Testis (tissue), 2 donors: ENCODE results near the gene RERE.

Experiments
- POLR2A ChIP-seq: fragments of 450-650 bp; IDR thresholded peaks from one replicate; pipeline ENCODE4 v1.6.1; 2017; ENCODE audit warnings: antibody characterized with exemption, mild to moderate bottlenecking, moderate library complexity
- TF ChIP-seq, protein P1 (sequence below), 3 experiments: fragments of 450-650 bp in 2 of 3; fragments of 200-600 bp in 1 of 3; sonication (generic) in 1 of 3; IDR thresholded peaks; one replicate each; pipeline ENCODE4 v1.5.1; 2016 to 2019; ENCODE audit warnings: antibody characterized with exemption in 3 of 3, mild to moderate bottlenecking in 2 of 3, moderate library complexity in 1 of 3

DNA sequence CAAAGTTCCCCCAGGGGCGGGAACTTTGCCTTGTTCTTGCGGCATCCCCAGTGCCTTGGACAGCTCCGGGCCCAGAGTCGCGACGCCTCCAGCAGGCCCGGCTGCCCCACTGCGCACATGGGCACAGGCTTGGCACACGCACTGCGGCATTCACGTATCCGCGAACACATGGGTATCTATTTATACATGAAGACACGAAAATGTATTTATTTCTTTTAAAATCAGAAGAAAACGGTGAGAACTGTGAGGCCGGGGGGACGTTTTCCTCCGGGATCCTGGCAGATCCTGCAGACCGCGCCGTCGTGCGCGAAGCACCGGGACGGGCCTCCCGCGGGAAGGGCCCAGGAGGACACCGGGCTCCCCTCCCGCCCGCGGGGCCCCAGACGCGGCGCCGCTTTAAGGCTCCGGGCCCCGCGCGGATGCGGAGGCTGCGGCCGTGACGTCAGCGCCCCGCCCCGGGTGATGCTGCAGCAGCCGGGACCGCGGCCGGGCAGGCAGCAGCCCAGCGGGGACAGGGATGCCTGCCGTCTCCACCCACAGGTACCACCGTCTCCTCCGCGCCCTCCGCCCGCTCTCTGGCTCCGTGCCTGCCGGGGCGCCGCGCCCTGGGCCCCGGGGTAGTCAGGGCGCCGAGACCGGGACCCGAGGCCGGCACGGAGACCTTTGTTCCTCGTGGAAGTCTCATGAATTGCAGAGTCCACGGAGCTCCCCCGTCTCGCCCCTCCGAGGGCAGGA is 499.6 kb downstream of the RERE start, which contains the start of gene SLC45A1:
- TF ChIP-seq, protein P1, sequence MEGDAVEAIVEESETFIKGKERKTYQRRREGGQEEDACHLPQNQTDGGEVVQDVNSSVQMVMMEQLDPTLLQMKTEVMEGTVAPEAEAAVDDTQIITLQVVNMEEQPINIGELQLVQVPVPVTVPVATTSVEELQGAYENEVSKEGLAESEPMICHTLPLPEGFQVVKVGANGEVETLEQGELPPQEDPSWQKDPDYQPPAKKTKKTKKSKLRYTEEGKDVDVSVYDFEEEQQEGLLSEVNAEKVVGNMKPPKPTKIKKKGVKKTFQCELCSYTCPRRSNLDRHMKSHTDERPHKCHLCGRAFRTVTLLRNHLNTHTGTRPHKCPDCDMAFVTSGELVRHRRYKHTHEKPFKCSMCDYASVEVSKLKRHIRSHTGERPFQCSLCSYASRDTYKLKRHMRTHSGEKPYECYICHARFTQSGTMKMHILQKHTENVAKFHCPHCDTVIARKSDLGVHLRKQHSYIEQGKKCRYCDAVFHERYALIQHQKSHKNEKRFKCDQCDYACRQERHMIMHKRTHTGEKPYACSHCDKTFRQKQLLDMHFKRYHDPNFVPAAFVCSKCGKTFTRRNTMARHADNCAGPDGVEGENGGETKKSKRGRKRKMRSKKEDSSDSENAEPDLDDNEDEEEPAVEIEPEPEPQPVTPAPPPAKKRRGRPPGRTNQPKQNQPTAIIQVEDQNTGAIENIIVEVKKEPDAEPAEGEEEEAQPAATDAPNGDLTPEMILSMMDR (IDR thresholded peaks at IDR 0.05) = peak in 1 of 3 experiments; percentile 1
- no peak for TF ChIP-seq POLR2A
